H1 (cell line): ENCODE results near the gene MPIG6B. TPM values are rescaled to one million over a fixed set of nuclear protein-coding genes. Genes with fewer than 3 reads are reported as not detected.

Experiments used
- CBX8 ChIP-seq: fragments of 300-800, 300-1000 bp; sonication (generic); IDR thresholded peaks from 2 replicates; pipeline ENCODE4 v1.7.1; 2016; ENCODE audit warnings: low read depth, low read length, borderline replicate concordance
- CEBPB ChIP-seq: IDR thresholded peaks from 2 replicates; pipeline ENCODE4 v1.6.1; 2012; ENCODE audit warnings: low read depth, low read length
- CHD7 ChIP-seq: fragments of 300-600 bp; sonication (generic); IDR thresholded peaks from 2 replicates; pipeline ENCODE4 v1.7.1; 2012; ENCODE audit warnings: low read length, moderate library complexity, mild to moderate bottlenecking, inconsistent platforms; ENCODE audit not compliant: insufficient replicate concordance
- NANOG ChIP-seq: IDR thresholded peaks from 2 replicates; pipeline ENCODE4 v1.6.1; 2011; ENCODE audit warnings: low read length, low read depth, mild to moderate bottlenecking, inconsistent platforms; ENCODE audit not compliant: insufficient read depth, poor library complexity, severe bottlenecking
- SIX5 ChIP-seq: IDR thresholded peaks from 2 replicates; pipeline ENCODE4 v1.6.1; 2011; ENCODE audit warnings: mild to moderate bottlenecking, low read depth, low read length
- SP2 ChIP-seq: IDR thresholded peaks from 2 replicates; pipeline ENCODE4 v1.6.1; 2012; ENCODE audit warnings: mild to moderate bottlenecking, low read length, inconsistent platforms
- SUZ12 ChIP-seq: fragments of 200-600 bp; sonication (generic); IDR thresholded peaks from 2 replicates; pipeline ENCODE4 v1.6.1; 2012; ENCODE audit warnings: mild to moderate bottlenecking, inconsistent platforms, low read length, moderate library complexity, mixed read lengths
- TAF1 ChIP-seq: IDR thresholded peaks from 2 replicates; pipeline ENCODE4 v1.6.1; 2011; ENCODE audit warnings: mild to moderate bottlenecking, low read depth, low read length
- TCF12 ChIP-seq: IDR thresholded peaks from 2 replicates; pipeline ENCODE4 v1.6.1; 2011; ENCODE audit warnings: low read depth, mild to moderate bottlenecking, low read length
- YY1 ChIP-seq: IDR thresholded peaks from 2 replicates; pipeline ENCODE4 v1.6.1; 2011; ENCODE audit warnings: low read depth, mild to moderate bottlenecking, low read length
- polyA plus RNA-seq, 7 experiments: library from polyadenylated mRNA; depleted of rRNA in 3 of 7; stranded (reverse) in 5 of 7; unstranded in 2 of 7; fragments of >200 nt in 5 of 7; fragments of 200-250 nt in 2 of 7; gene quantifications; 1 replicate in 5 of 7; 2 replicates in 1 of 7; 4 replicates in 1 of 7; pipeline versions ENCODE4 v1.2.1 to v1.2.3, GENCODE V29; 2011 to 2013; ENCODE audit warnings: missing spikeins in 2 of 7, mixed read lengths in 2 of 7
- total RNA-seq: library from RNA; stranded (reverse); fragmentation: NEBNext Ultra II Directional; extraction: Animal tissue kit (Norgen Biotek cat#: 25700); gene quantifications from 2 replicates; pipeline ENCODE4 v1.2.1, GENCODE V29; 2021

MPIG6B gene
- total and polyA plus RNA-seq, 2 of the 8 experiments (the other 6 are each of a cell fraction or from before 2014, with no cell fraction given) = 0.18 TPM; not detected in 1

GRCh38 chr6:31702819-31703716, 20.1 kb upstream of the MPIG6B start, which contains the start of gene ABHD16A (continued):
- TF ChIP-seq TAF1 (peak; percentile 69), SUZ12 (no peak), NANOG (no peak), CEBPB (peak; percentile 100), CBX8 (no peak), SIX5 (peak; percentile 27; the same call in 1 of the 2 replicates), TCF12 (no peak), CHD7 (no peak), SP2 (no peak), YY1 (peak; percentile 53; the same call in 1 of the 2 replicates)
